NCI-H2081 (cell line): ENCODE data around the gene PODXL2.

Experiments
- DNase-seq, 2 experiments: peaks; one replicate each; lab custom pipeline; 2025; lab: John Stamatoyannopoulos, UW

PODXL2 gene

GRCh38 chr3:127709320-127710060, 80.5 kb downstream of the PODXL2 start:
- DNase-seq = no peak

GRCh38 chr3:127710155-127710941, 81.4 kb downstream of the PODXL2 start:
- DNase-seq = peak in 1 of 2 experiments; percentile 67

- peak in 1 of 2 experiments; percentile 26 for DNase-seq
Observed at GRCh38 chr3:127711021-127711695, 82.2 kb downstream of the PODXL2 start.

GRCh38 chr3:127711896-127712295, 82.9 kb downstream of the PODXL2 start:
- DNase-seq = no peak

GRCh38 chr3:127712461-127712860, 83.5 kb downstream of the PODXL2 start:
- DNase-seq = no peak

- DNase-seq = peak; percentile 25 to 64
Observed at GRCh38 chr3:127712881-127713771, 84.1 kb downstream of the PODXL2 start.

- peak; percentile 81 to 89 for DNase-seq
Observed at GRCh38 chr3:127714125-127714571, 85.2 kb downstream of the PODXL2 start.

- DNase-seq = no peak
Observed at GRCh38 chr3:127714866-127715265, 85.9 kb downstream of the PODXL2 start.

- DNase-seq = no peak
Observed at GRCh38 chr3:127715532-127715931, 86.5 kb downstream of the PODXL2 start.

GRCh38 chr3:127716384-127716783, 87.4 kb downstream of the PODXL2 start:
- DNase-seq = no peak

- DNase-seq = no peak
Observed at GRCh38 chr3:127717357-127718244, 88.6 kb downstream of the PODXL2 start.

- DNase-seq = no peak
Observed at GRCh38 chr3:127718245-127718915, 89.4 kb downstream of the PODXL2 start.

GRCh38 chr3:127718916-127719290, 89.9 kb downstream of the PODXL2 start:
- DNase-seq = no peak

- DNase-seq = no peak
Observed at GRCh38 chr3:127719369-127719768, 90.4 kb downstream of the PODXL2 start.

- no peak for DNase-seq
Observed at GRCh38 chr3:127720161-127720823, 91.3 kb downstream of the PODXL2 start.

- peak; percentile 17 to 50 for DNase-seq
Observed at GRCh38 chr3:127720985-127721935, 92.3 kb downstream of the PODXL2 start.

- peak; percentile 23 to 49 for DNase-seq
Observed at GRCh38 chr3:127722091-127722784, 93.3 kb downstream of the PODXL2 start.
